Skeletal muscle tissue (tissue), 4 donors: Measurements from ENCODE around the gene LGR5. TPM values are rescaled to one million over a fixed set of nuclear protein-coding genes. Genes with fewer than 3 reads are reported as not detected.

Experiments
- H3K27ac ChIP-seq: one replicate; pipeline ENCODE4 v1.7.0; 2013; ENCODE audit warnings: mild to moderate bottlenecking, low read depth, low read length, inconsistent platforms
- H3K27me3 ChIP-seq, 3 donors: one replicate each; pipeline ENCODE4 v1.7.0; 2013; ENCODE audit warnings: low read length in 3 of 3; ENCODE audit not compliant: control insufficient read depth in 3 of 3, insufficient read depth in 3 of 3
- H3K36me3 ChIP-seq, 3 donors: one replicate each; pipeline ENCODE4 v1.7.0; 2013; ENCODE audit warnings: low read length in 3 of 3; ENCODE audit not compliant: control insufficient read depth in 3 of 3, insufficient read depth in 3 of 3
- H3K4me1 ChIP-seq, 3 donors: one replicate each; pipeline ENCODE4 v1.7.0; 2013; ENCODE audit warnings: low read length in 3 of 3, mild to moderate bottlenecking in 3 of 3; ENCODE audit not compliant: control insufficient read depth in 3 of 3, insufficient read depth in 3 of 3
- H3K4me3 ChIP-seq, 3 donors: one replicate each; pipeline ENCODE4 v1.7.0; 2013; ENCODE audit warnings: low read length in 3 of 3
- H3K9ac ChIP-seq, 3 donors: one replicate each; pipeline ENCODE4 v1.7.0; 2013; ENCODE audit warnings: low read length in 3 of 3, mild to moderate bottlenecking in 3 of 3, moderate library complexity in 2 of 3, low read depth in 1 of 3
- H3K9me3 ChIP-seq, 3 donors: one replicate each; pipeline ENCODE4 v1.7.0; 2013; ENCODE audit warnings: low read length in 3 of 3; ENCODE audit not compliant: control insufficient read depth in 3 of 3
- total RNA-seq: library from RNA; depleted of rRNA; stranded (reverse); fragments of >200 nt; gene quantifications from one replicate; pipeline ENCODE4 v1.2.3, GENCODE V29; 2014
- donor health status: Osteomylitis.

Gene LGR5
- total RNA-seq, 1 donor from 2014 or later = 4.7 TPM

DNA sequence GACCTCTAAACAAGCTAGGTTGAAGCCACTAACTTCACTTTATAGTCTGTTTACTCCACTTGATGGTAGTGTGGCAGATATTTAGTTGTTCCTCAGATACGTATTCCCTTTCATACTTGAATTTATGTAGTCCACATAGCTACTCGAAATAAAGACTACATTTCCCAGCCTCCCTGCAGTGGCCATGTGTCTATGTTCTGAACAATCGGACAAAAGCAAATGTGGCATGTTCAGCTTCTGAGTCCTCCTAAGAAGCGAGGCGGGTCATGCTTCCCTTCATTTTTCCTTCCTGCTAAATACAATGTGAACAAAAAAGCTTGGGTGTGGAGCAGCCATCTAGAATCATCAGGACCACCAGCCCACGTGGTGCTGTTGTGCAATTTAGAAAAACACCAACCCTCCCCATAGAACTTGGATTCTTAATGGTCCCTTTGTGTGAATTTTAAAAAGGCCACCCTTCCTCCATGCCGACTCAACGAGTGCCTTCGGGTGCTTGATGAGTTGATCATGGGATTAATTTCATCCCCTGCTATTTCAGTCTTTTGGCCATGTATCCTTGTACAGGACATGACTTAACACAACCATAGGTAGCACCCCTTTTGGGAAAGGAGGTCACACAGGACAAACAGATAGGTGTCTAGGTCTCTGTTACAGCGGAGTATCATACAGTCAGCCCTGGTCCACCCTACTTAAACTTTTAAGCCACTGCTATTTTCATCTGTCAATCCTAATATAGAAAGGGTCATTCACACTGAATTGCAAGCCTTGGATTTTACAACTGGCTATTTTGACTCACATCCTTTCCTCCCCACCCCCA is 163.4 kb downstream of the LGR5 start:
- H3K9me3 ChIP-seq = no peaks in the 10 kb centered on the region
- H3K27me3 ChIP-seq = no peaks in the 10 kb centered on the region
- H3K4me3 ChIP-seq = no peak overlapping the region
- no peak overlapping the region for H3K27ac ChIP-seq
- H3K9ac ChIP-seq = no peak overlapping the region
- peaks cover 0 to 6% (median 4%) of the 10 kb centered on the region in 3 donors for H3K4me1 ChIP-seq
- H3K36me3 ChIP-seq = peaks cover 0 to 6% (median 4%) of the 10 kb centered on the region in 3 donors

DNA sequence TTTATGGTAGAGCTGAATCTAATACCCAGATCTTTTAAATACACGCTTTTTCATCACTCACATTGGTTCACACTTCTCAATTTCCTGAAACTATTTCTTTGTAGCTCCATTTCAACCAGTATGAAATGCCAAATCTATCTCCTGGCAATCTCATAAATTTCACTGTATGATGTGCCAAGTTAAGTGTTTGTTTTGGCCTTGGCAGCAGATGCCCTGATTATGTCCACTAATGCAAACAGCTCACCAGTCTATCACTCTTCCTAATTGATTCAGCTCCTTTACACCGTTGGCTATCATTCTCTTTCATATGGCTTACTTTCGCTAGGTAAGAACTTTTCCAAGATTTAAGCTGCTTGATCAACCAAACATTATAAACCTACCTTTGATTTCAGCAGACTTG is 165.4 kb downstream of the LGR5 start:
- Histone ChIP-seq H3K4me3 (no peak overlapping the region), H3K27me3 (no peaks in the 10 kb centered on the region), H3K9ac (no peak overlapping the region), H3K27ac (no peak overlapping the region), H3K4me1 (peaks cover 0 to 6% (median 4%) of the 10 kb centered on the region in 3 donors), H3K9me3 (no peaks in the 10 kb centered on the region), H3K36me3 (peaks cover 7 to 20% (median 20%) of the 10 kb centered on the region in 3 donors)

DNA sequence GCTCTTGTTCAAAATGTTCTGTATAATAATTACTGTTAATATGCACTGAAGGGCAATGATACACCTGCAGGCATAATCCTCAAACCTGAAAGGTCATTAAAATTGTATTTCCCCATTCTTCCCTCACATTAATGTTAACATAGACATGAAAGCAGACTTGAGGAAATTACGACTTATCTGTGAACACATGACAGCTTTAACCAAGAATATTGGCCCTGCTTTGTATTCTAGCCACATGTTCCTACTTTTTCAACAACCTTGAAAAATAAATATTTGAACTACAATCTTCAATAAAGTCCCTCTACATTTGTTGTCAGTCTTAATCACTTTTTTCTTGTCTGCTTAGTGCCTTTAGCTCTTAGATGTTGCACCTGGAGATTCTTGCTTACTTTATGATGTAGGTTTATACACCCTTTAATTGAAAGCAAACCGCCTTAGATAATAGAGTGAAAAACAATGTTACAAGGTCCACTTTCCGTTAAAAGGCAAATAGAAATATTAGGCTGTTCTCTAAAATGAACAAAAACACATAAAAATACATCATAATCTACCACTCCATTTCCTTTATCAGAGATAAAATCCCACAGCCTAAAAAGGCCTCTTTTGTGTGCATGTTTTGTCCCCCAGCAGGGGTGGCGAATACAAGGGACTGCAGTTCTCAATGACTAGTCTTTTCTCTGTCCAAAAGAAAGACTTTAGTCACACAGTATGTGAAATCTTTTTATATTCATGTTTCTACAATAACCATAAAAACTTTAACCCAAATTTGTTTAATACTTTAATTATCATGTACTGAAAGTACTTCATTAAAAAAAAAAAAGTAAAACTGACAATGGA is 168.1 kb downstream of the LGR5 start:
- H3K36me3 ChIP-seq = peaks cover 7 to 41% (median 36%) of the 10 kb centered on the region in 3 donors
- H3K9me3 ChIP-seq = no peaks in the 10 kb centered on the region
- H3K27me3 ChIP-seq = no peaks in the 10 kb centered on the region

DNA sequence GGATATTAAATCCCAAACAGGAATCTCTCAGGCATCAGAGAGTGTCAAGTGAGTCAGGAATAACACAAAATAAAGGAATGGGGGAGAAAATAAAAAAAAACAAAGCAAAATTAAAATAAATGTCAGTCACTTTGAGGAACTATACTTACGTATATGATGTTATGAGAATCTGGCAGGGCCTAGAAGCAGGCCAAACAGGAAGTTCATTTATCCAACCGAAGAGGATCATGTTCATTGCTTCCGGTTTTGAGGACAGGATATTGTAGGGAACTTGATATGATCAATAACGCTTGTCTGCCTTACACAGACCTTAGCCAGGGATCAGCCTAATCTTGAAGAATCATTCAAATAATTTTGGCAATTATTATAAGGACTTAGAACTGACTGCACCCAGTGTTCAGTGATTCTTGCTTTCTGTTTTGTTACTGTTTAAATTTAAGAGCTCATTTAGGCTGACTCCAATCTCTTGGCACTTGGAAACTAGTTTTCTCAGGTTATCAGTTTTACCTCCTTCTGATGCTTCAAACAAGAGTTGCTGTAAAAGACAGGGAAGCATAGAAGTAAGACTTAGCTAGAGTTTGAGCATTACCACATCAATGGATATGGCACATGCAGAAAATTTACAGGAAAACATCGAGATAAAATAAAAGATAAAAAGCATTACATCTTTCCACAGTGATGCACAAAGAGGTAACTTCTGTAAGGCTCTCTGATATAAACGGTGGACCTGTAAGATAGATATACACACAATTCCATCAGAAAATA is 170.6 kb downstream of the LGR5 start:
- Histone ChIP-seq H3K27ac (no peak overlapping the region), H3K36me3 (peaks cover 7 to 61% (median 58%) of the 10 kb centered on the region in 3 donors), H3K9me3 (no peaks in the 10 kb centered on the region), H3K9ac (no peak overlapping the region), H3K4me1 (no peaks in the 10 kb centered on the region), H3K4me3 (no peak overlapping the region), H3K27me3 (no peaks in the 10 kb centered on the region)

More for the DNA sequence above, 168.1 kb downstream of the LGR5 start:
- H3K27ac ChIP-seq = no peak overlapping the region
- H3K4me1 ChIP-seq = peaks cover 0 to 6% (median 4%) of the 10 kb centered on the region in 3 donors
- H3K4me3 ChIP-seq = no peak overlapping the region
- H3K9ac ChIP-seq = no peak overlapping the region

DNA sequence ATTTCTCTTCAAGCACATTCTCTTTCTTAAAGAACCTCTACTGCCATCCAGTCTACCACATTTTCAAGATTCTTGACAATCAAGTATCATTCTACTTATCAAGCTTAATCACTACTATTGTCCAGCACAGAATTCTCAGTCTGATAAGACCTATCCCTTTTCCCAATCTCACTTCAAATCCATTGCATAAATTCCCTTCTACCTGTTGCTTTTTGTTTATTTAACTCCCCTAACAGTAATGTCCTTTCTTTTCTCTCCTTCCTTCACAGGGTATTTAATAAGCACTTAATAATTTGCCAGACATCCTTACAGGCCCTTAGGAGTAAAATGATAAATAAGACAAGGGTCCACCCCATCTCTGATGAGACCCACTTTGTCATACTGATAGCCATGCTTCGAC is 182.3 kb downstream of the LGR5 start:
- H3K9ac ChIP-seq = no peak overlapping the region
- H3K4me3 ChIP-seq = no peak overlapping the region
- no peaks in the 10 kb centered on the region for H3K4me1 ChIP-seq
- no peaks in the 10 kb centered on the region for H3K9me3 ChIP-seq
- no peaks in the 10 kb centered on the region for H3K27me3 ChIP-seq
- no peak overlapping the region for H3K27ac ChIP-seq
- H3K36me3 ChIP-seq = peaks cover 21 to 77% (median 61%) of the 10 kb centered on the region in 3 donors

DNA sequence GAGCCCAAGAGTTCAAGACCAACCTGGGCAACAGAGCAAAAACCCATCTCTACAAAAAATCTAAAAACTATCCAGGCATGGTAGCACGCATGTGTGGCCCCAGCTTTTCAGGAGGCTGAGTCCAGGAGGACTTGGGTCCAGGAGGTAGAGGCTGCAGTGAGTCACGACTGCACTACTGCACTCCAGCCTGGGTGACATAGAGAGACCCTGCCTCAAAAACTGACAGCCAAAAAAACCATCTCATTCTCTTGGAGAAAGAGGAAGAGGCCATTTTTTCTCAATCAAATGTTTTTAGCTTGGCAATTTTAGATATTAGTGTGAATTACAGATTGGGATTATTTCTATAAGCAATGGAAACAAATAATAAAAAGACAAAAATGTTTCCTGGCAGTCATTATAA is 185.9 kb downstream of the LGR5 start:
- H3K9me3 ChIP-seq = no peaks in the 10 kb centered on the region
- H3K27ac ChIP-seq = no peak overlapping the region
- no peak overlapping the region for H3K9ac ChIP-seq
- no peaks in the 10 kb centered on the region for H3K27me3 ChIP-seq
- H3K4me1 ChIP-seq = no peaks in the 10 kb centered on the region
- H3K4me3 ChIP-seq = no peak overlapping the region
- peaks cover 17 to 69% (median 59%) of the 10 kb centered on the region in 3 donors for H3K36me3 ChIP-seq

DNA sequence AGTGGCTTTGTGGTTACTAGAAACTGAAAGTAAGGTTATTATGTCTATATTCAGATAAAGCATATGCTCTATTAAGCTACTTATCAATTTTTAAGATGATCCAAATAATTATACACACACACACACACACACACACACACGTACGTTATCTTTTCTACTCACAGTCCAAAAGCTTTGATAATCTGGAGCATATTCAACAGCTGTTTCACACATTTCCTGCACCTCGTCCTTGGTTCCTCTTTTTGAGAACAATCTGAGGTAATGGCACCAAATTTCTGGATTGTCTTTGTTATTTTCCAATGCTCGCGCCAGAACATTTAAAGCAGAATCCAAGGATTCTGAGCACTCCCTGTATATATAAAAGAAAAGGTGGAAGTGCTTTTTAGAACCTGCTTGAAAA is 186.5 kb downstream of the LGR5 start:
- Histone ChIP-seq H3K4me3 (no peak overlapping the region), H3K36me3 (peaks cover 17 to 68% (median 56%) of the 10 kb centered on the region in 3 donors), H3K4me1 (no peaks in the 10 kb centered on the region), H3K9ac (no peak overlapping the region), H3K9me3 (no peaks in the 10 kb centered on the region), H3K27ac (no peak overlapping the region), H3K27me3 (no peaks in the 10 kb centered on the region)

DNA sequence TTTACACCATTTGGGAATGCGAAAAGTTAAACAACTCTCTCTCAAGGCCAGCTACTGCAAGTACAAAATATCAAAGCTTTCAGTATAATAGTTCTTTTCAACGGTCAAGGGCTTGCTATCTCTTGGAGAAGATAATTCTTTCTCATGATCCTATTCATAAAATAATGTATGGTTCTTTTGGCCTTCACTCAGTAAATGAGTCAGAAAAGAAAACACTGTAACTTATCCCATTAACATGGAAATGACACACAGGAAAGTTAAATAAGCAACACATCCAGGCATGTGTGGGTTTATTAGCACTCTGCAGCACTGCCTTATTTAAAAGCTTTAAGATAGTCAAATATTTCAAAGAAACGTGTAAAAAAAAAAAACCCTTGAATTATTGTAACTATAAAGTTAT is 187.2 kb downstream of the LGR5 start:
- Histone ChIP-seq H3K4me3 (no peak overlapping the region), H3K27ac (no peak overlapping the region), H3K4me1 (no peaks in the 10 kb centered on the region), H3K36me3 (peaks cover 17 to 68% (median 52%) of the 10 kb centered on the region in 3 donors), H3K9ac (no peak overlapping the region), H3K27me3 (no peaks in the 10 kb centered on the region), H3K9me3 (no peaks in the 10 kb centered on the region)

DNA sequence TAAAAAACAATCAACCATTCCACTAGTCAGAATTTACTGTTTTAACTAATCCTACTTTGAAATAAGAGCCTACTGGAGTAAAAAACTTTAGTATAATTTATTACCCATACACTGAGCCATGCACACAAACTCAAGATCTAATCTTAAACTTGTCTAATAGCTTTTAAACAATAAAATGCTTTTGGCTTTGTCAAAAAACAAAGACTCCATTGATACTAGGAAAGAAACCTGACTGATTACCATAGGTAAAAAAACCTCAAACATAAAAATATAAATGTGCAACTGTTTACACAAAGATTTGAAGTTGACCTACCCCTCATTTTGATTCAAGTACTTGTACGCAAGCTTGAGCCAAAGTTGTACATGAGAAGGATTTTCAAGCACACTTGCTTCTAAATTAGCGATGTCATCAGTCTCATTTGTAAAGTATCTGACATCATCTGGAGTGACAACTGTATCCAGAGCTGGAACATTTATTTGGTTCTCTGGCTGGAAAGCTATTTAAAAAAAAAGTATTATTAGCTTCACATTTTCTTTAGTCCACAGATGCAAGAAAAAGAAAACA is 187.9 kb downstream of the LGR5 start:
- Histone ChIP-seq H3K4me3 (no peak overlapping the region), H3K9ac (no peak overlapping the region), H3K27ac (no peak overlapping the region), H3K27me3 (no peaks in the 10 kb centered on the region), H3K9me3 (no peaks in the 10 kb centered on the region), H3K4me1 (no peaks in the 10 kb centered on the region), H3K36me3 (peaks cover 15 to 69% (median 52%) of the 10 kb centered on the region in 3 donors)
